Nephron (organoid): Measurements from ENCODE around the gene ACOT13.
"Not testable (repeated sequence)": the region's sequence is repeated elsewhere in the genome, so short reads cannot be mapped to it uniquely, and the experiment has no call there.

Source experiments
- H3K27ac Mint-ChIP-seq, 3 experiments: 2 replicates each; pipeline ENCODE4 v1.8.0; 2020; ENCODE audit warnings: mixed read lengths in 3 of 3, mild to moderate bottlenecking in 2 of 3, moderate library complexity in 1 of 3
- H3K27me3 Mint-ChIP-seq: 2 replicates; pipeline ENCODE4 v1.8.0; 2021; ENCODE audit warnings: low read depth, mild to moderate bottlenecking, moderate library complexity, mixed read lengths
- H3K36me3 Mint-ChIP-seq: 2 replicates; pipeline ENCODE4 v1.8.0; 2020; ENCODE audit warnings: low read depth, mixed read lengths
- H3K4me1 Mint-ChIP-seq: 2 replicates; pipeline ENCODE4 v1.8.0; 2020; ENCODE audit warnings: mixed read lengths
- H3K4me3 Mint-ChIP-seq, 3 experiments: 2 replicates each; pipeline ENCODE4 v1.8.0; 2020; ENCODE audit warnings: mild to moderate bottlenecking in 3 of 3, mixed read lengths in 3 of 3, moderate library complexity in 2 of 3
- H3K9me3 Mint-ChIP-seq: 2 replicates; pipeline ENCODE4 v1.8.0; 2020; ENCODE audit warnings: mixed read lengths
- TF ChIP-seq, protein P1 (sequence below), 3 experiments: fragments of 200-600 bp; sonication (generic); IDR thresholded peaks; one replicate each; pipeline ENCODE4 v1.5.0; 2021; ENCODE audit warnings: antibody characterized with exemption in 3 of 3; ENCODE audit not compliant: unreplicated experiment in 3 of 3

Gene ACOT13

DNA sequence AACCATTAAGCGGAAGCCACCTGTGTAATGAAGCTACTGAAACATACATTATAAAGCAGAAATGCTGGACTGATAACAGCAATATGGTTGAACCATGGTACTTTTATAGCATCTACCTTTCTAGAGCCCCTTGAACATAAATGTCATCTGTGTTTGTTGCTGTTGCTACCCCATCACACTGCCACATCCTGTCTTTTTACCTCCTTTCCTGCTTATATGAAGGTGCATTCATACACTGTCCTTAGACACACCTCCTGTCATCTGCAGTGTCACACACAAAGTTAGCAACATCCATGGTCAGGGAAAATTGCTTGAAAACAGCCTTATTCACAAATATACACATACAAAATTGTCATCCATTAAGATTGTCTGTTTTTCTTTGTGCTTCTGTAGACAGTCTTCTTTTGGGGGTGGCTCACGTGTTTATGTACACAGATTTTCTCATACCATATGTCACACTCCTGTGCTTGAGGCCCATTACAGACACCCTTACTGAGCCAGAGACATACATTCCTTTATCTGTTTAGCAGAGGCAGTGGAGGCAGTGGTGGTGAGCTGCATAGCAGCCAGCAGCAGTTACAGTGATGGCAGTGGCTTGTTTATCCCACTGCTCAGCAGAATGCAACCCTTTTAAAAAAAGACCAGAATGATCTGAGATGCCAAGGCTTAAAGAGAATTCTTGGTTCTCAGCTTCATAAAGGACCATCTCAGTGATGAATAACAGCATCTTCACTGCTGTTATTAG lies 26.1 kb downstream of the ACOT13 start:
- Mint-ChIP-seq H3K27ac (no peak overlapping the region), H3K36me3 (peaks cover 4% of the 10 kb centered on the region), H3K9me3 (no peaks in the 10 kb centered on the region), H3K4me3 (no peak overlapping the region), H3K4me1 (no peaks in the 10 kb centered on the region), H3K27me3 (no peaks in the 10 kb centered on the region)
- TF ChIP-seq, protein P1, sequence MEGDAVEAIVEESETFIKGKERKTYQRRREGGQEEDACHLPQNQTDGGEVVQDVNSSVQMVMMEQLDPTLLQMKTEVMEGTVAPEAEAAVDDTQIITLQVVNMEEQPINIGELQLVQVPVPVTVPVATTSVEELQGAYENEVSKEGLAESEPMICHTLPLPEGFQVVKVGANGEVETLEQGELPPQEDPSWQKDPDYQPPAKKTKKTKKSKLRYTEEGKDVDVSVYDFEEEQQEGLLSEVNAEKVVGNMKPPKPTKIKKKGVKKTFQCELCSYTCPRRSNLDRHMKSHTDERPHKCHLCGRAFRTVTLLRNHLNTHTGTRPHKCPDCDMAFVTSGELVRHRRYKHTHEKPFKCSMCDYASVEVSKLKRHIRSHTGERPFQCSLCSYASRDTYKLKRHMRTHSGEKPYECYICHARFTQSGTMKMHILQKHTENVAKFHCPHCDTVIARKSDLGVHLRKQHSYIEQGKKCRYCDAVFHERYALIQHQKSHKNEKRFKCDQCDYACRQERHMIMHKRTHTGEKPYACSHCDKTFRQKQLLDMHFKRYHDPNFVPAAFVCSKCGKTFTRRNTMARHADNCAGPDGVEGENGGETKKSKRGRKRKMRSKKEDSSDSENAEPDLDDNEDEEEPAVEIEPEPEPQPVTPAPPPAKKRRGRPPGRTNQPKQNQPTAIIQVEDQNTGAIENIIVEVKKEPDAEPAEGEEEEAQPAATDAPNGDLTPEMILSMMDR (IDR thresholded peaks at IDR 0.05; ENCODE audit: unreplicated experiment in 3 of 3) = no peak

DNA sequence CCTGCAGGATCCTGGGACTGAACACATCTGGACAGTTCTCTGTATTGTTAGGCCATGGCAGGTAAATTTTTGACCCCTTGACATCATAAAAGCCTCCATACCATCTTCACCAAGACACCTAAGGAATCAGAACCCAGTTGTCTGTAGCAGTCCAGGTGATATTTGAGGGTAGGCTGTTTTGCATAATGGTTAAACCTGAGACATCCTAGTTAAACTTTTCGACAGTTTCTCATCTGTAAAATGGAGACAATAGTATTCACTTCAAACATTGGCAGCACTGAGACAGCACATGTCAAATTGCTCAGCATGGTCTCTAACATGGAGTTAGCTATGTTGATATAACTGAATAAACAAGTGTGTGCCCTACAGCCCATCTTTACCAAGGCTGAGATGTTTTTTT lies 27.3 kb downstream of the ACOT13 start:
- TF ChIP-seq, protein P1 (IDR thresholded peaks at IDR 0.05; ENCODE audit: unreplicated experiment in 3 of 3) = no peak
- no peaks in the 10 kb centered on the region for H3K4me1 Mint-ChIP-seq
- H3K27ac Mint-ChIP-seq = no peak overlapping the region
- no peaks in the 10 kb centered on the region for H3K9me3 Mint-ChIP-seq
- H3K4me3 Mint-ChIP-seq = no peak overlapping the region
- H3K36me3 Mint-ChIP-seq = peaks cover 9% of the 10 kb centered on the region
- no peaks in the 10 kb centered on the region for H3K27me3 Mint-ChIP-seq

DNA sequence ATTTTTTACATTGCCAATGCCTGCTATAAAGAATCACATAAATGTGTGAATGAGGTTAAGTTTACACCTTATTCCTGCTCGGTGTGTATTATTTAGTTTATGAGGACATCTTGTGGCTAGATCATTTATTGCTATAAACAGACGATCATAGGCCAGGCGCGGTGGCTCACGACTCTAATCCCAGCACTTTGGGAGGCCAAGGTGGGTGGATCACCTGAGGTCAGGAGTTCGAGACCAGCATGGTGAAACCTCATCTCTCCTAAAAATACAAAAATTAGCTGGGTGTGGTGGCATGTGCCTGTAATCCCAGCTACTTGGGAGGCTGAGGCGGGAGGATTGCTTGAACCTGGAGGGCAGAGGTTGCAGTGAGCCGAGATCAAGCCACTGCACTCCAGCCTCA lies 28.8 kb downstream of the ACOT13 start:
- H3K4me1 Mint-ChIP-seq, H3K9me3 Mint-ChIP-seq, H3K4me3 Mint-ChIP-seq, H3K27me3 Mint-ChIP-seq, H3K27ac Mint-ChIP-seq: not testable (repeated sequence)
- H3K36me3 Mint-ChIP-seq = peaks cover 20% of the 10 kb centered on the region
- TF ChIP-seq, protein P1 (IDR thresholded peaks at IDR 0.05; ENCODE audit: unreplicated experiment in 3 of 3) = peak; percentile 52 to 65 (median 54)

DNA sequence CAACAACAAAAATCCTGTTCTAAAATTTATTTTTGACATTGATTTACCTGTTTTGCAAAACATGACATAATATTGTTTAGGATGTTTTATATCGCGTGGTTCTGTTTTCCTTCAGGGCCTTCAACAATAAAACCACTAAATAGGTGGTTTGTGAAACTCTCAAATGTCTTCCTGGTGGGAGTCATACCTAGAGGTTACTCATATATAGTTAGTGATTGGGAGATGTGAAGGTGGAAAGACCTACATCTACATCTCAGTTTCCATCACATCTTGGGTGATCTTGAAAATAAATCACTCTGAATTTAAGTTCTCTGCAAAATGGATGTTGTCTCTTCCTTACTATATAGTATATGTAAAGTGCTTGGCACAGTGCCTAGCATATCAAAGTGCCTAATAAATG lies 29.2 kb downstream of the ACOT13 start:
- H3K4me3 Mint-ChIP-seq = no peak overlapping the region
- H3K27me3 Mint-ChIP-seq = no peaks in the 10 kb centered on the region
- no peaks in the 10 kb centered on the region for H3K9me3 Mint-ChIP-seq
- TF ChIP-seq, protein P1 (IDR thresholded peaks at IDR 0.05; ENCODE audit: unreplicated experiment in 3 of 3) = no peak
- no peak overlapping the region for H3K27ac Mint-ChIP-seq
- H3K4me1 Mint-ChIP-seq = no peaks in the 10 kb centered on the region
- peaks cover 23% of the 10 kb centered on the region for H3K36me3 Mint-ChIP-seq

DNA sequence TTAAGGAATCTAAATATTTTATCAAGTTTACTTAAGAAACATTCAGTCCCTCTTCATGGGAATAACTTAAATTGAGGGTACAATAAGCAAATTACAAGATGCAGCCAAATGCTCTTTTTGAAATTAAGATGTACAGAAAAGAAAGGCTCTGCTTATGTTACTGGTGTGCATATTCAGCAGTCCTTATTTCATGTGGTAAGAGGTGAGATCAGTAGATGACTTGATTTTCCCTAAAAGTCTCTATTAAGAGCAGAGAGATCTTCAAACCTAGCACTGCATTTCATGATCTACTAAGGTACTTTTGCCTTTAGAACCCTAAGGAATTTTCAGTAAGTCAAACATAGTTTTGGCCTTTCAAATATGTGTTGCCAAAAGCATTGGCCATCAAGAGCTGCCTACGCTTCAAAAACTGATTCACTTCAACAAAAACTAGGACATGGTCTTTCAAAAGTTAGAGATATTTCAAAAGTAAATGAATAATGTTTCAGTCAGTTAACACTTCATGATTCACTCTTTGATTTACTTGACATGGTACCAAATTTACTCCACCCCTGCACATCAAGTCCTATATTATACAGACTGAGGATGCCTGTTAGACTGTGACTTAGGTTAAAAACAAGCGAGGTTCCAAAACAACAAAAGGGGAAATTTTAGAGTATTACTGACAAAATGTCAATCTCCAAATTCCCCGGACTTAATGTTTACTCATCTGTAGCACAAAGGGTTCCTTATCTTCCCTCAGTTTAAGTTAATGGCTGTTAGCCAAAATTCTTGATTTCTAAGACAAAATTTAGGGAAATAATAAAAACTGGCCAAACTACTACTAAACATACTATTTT lies 32.9 kb downstream of the ACOT13 start:
- Mint-ChIP-seq H3K36me3 (peaks cover 43% of the 10 kb centered on the region), H3K4me1 (no peaks in the 10 kb centered on the region), H3K27me3 (no peaks in the 10 kb centered on the region), H3K4me3 (no peak overlapping the region), H3K9me3 (no peaks in the 10 kb centered on the region), H3K27ac (no peak overlapping the region)
- TF ChIP-seq, protein P1 (IDR thresholded peaks at IDR 0.05; ENCODE audit: unreplicated experiment in 3 of 3) = no peak
